Endothelial cell (in vitro differentiated cells): ENCODE results near the gene MYH2. TPM values are rescaled to one million over a fixed set of nuclear protein-coding genes. Genes with fewer than 3 reads are reported as not detected.

Experiments used
- DNase-seq: peaks from one replicate; pipeline ENCODE4 v3.0.0; 2021; ENCODE audit warnings: low spot score
- H3K27ac Mint-ChIP-seq: one replicate; pipeline ENCODE4 v1.8.0; 2021; ENCODE audit warnings: mixed read lengths, inconsistent platforms; ENCODE audit not compliant: unreplicated experiment
- H3K27me3 Mint-ChIP-seq: one replicate; pipeline ENCODE4 v1.8.0; 2021; ENCODE audit warnings: mild to moderate bottlenecking, moderate library complexity, mixed read lengths, inconsistent platforms; ENCODE audit not compliant: unreplicated experiment
- H3K36me3 Mint-ChIP-seq: one replicate; pipeline ENCODE4 v1.8.0; 2021; ENCODE audit warnings: mild to moderate bottlenecking, low read depth, mixed read lengths, inconsistent platforms; ENCODE audit not compliant: unreplicated experiment
- H3K4me1 Mint-ChIP-seq: one replicate; pipeline ENCODE4 v1.8.0; 2021; ENCODE audit warnings: mild to moderate bottlenecking, mixed read lengths, inconsistent platforms; ENCODE audit not compliant: unreplicated experiment
- H3K4me3 Mint-ChIP-seq: one replicate; pipeline ENCODE4 v1.8.0; 2021; ENCODE audit warnings: mild to moderate bottlenecking, mixed read lengths, inconsistent platforms; ENCODE audit not compliant: unreplicated experiment
- H3K9me3 Mint-ChIP-seq: one replicate; pipeline ENCODE4 v1.8.0; 2021; ENCODE audit warnings: mixed read lengths, inconsistent platforms; ENCODE audit not compliant: unreplicated experiment
- long read RNA-seq: library from polyadenylated mRNA; unstranded; transcript quantifications from one replicate; pipeline ENCODE4 v2.0.0, GENCODE V29; 2020; ENCODE audit not compliant: unreplicated experiment
- total RNA-seq: library from RNA; stranded (reverse); fragmentation: NEBNext Ultra II Directional; extraction: Animal tissue kit (Norgen Biotek cat#: 25700); gene quantifications from one replicate; pipeline ENCODE4 v1.2.1, GENCODE V29; 2021; ENCODE audit not compliant: unreplicated experiment
- TF ChIP-seq, protein P1 (sequence below): fragments of 200-600 bp; sonication (generic); IDR thresholded peaks from one replicate; pipeline ENCODE4 v1.5.0; 2021; ENCODE audit warnings: antibody characterized with exemption; ENCODE audit not compliant: unreplicated experiment

Gene MYH2
- total RNA-seq, result 0.69 TPM
- long read RNA-seq, result 0 reads

DNA sequence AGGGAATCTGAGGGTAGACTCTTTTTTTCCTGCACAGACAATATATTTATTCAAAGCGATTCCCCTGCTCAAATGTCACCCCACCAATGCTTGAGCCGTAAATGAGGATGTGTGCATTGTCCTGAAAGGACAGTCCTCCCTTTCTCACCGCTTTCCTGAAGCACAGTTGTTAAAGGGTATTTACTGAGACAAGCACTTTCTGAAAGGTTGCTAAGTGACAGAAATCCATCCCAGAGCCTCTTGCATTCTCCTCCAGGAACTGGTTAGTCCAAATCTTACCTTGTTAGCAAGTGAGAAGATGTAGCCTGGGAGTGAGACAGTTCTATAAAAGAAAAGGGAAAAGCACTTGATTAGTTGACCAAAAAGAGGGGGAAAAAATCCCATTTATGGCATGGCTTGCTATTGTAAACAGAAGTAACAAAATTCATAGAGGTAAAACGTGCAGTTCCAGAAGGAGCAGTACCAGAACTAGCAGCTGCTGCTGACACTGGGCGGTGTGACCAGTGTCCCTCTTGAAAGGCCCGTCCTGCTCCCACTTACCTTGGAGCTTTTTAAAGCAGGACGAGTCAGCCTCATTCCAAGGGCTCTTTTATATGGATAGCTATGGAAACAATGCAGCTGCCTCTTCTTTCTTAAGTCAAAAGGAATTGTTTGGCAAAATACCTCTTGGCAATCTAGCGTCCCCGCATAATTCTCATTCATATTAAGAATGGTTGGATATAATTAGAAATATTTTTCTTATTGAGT is at the start of gene MYH2:
Gene MYH2, minus strand, starts transcription at position 563 of the 747 bp plus-strand sequence. CDS start 1,738 bp downstream, outside the sequence.
- TF ChIP-seq, protein P1, sequence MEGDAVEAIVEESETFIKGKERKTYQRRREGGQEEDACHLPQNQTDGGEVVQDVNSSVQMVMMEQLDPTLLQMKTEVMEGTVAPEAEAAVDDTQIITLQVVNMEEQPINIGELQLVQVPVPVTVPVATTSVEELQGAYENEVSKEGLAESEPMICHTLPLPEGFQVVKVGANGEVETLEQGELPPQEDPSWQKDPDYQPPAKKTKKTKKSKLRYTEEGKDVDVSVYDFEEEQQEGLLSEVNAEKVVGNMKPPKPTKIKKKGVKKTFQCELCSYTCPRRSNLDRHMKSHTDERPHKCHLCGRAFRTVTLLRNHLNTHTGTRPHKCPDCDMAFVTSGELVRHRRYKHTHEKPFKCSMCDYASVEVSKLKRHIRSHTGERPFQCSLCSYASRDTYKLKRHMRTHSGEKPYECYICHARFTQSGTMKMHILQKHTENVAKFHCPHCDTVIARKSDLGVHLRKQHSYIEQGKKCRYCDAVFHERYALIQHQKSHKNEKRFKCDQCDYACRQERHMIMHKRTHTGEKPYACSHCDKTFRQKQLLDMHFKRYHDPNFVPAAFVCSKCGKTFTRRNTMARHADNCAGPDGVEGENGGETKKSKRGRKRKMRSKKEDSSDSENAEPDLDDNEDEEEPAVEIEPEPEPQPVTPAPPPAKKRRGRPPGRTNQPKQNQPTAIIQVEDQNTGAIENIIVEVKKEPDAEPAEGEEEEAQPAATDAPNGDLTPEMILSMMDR, result no peak
- Mint-ChIP-seq H3K9me3 (no peaks in the 10 kb centered on the region), H3K36me3 (no peaks in the 10 kb centered on the region), H3K27me3 (peaks cover 5% of the 10 kb centered on the region), H3K4me3 (no peak within 1 kb of the TSS), H3K4me1 (peaks cover 10% of the 10 kb centered on the region), H3K27ac (peak within 1 kb of the TSS; percentile 3)
- DNase-seq, result no peak

DNA sequence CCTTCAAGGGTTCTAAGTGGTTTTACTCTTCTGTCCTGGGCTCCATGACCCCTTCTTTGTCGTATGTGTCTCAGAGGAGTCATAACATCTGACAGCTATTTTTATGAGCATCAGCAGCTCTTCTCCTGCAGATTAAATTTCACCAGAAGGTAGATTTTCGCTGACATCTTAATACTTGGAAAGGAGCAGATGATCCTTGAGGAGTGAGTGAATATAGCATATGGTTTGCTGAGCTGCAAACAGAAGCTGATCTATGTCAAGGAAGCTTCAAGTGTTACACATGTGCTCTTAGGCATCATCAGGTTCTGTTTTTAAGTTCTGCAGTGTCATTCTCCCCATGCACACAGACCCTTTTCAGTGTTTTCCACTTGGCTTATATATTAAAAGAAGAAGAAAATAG is 49.2 kb upstream of the MYH2 start:
- peaks cover 2% of the 10 kb centered on the region for H3K27me3 Mint-ChIP-seq
- H3K4me1 Mint-ChIP-seq, result no peaks in the 10 kb centered on the region
- DNase-seq, result no peak
- H3K9me3 Mint-ChIP-seq, result no peaks in the 10 kb centered on the region
- H3K36me3 Mint-ChIP-seq, result no peaks in the 10 kb centered on the region
- H3K27ac Mint-ChIP-seq, result no peak overlapping the region
- no peak overlapping the region for H3K4me3 Mint-ChIP-seq
- TF ChIP-seq, protein P1, result no peak

DNA sequence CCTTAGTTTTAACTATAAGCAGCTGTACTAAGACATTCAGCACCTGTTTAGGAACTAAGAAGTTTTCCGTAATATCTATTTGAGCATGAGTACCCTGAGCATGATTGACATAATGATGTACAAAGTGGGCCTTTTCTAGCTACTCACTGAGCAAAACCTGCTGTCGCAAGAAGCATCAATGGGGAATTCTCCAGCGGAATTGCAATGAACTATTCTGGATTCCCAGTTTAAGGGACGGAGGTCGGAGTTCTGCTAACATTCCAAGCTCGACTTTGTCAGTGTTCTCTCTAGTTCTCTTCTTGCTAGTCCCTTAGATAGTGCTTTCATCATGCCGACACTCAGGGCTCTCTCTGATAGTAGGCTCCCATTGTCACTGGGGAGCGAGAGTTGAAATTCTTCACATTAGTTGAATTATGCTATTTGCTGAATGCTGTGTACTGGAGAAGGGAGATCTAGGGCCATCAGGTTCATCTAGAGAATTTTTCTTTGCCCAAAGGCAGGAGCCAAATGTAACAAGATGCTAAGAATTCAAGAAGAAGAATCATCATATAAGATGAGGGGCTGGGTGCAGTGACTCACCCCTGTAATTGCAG is 40.2 kb upstream of the MYH2 start:
- DNase-seq, result no peak
- H3K9me3 Mint-ChIP-seq, result no peaks in the 10 kb centered on the region
- H3K36me3 Mint-ChIP-seq, result no peaks in the 10 kb centered on the region
- H3K4me3 Mint-ChIP-seq, result no peak overlapping the region
- no peak overlapping the region for H3K27ac Mint-ChIP-seq
- no peaks in the 10 kb centered on the region for H3K4me1 Mint-ChIP-seq
- TF ChIP-seq, protein P1, result no peak
- H3K27me3 Mint-ChIP-seq, result no peaks in the 10 kb centered on the region

DNA sequence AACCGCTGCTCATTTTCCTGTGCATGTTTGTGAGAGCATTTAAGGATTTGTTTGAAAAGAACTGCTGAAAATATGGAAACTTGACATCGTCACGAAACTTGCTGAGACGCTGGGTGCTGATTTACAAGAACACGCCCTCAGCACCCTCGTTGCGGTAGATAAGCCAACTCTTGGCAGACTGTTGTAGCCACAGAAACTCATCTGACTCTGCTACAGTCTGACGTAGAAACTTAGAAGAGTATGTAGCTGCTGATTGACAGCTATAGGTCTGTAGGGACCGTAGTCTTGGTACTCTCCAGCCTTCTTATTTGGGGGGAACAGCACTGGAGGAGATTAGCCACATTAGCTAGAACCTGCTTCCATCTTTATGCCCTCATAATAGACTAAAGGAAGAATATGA is 36.1 kb upstream of the MYH2 start:
- no peaks in the 10 kb centered on the region for H3K27me3 Mint-ChIP-seq
- no peaks in the 10 kb centered on the region for H3K9me3 Mint-ChIP-seq
- TF ChIP-seq, protein P1, result no peak
- no peak overlapping the region for H3K4me3 Mint-ChIP-seq
- no peak for DNase-seq
- H3K27ac Mint-ChIP-seq, result no peak overlapping the region
- no peaks in the 10 kb centered on the region for H3K36me3 Mint-ChIP-seq
- H3K4me1 Mint-ChIP-seq, result no peaks in the 10 kb centered on the region

DNA sequence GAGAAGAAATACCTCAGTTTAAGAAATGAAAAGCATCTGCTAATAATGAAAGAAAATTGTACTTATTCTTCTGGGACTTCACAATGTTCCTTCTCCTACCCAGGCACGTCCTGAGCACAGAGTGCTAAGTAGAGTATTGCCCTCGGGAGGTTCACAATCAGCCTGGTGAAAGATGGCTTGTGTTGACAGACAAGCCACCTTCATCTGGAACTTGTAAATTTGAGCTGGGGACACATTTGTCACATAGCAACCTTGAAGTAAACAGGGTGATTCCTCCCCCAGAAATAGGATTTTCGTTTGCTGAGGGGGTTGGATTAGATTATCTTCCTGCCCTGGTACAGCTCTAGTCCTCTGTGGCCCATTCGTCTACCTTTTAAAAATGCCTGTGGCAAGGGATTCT is 34.4 kb upstream of the MYH2 start:
- TF ChIP-seq, protein P1, result no peak
- no peak for DNase-seq
- no peaks in the 10 kb centered on the region for H3K36me3 Mint-ChIP-seq

More for the DNA sequence above, 34.4 kb upstream of the MYH2 start:
- Mint-ChIP-seq H3K4me1 (no peaks in the 10 kb centered on the region), H3K27ac (no peak overlapping the region), H3K27me3 (no peaks in the 10 kb centered on the region), H3K9me3 (no peaks in the 10 kb centered on the region), H3K4me3 (no peak overlapping the region)
